GM12878 (cell line): ENCODE data around the gene M1AP.

Experiments used
- ASH2L ChIP-seq: fragments of 300-600, 200-600 bp; sonication (generic); IDR thresholded peaks from 2 replicates; pipeline ENCODE4 v1.6.1; 2017; ENCODE audit warnings: low read depth, mild to moderate bottlenecking, borderline replicate concordance
- CTCF ChIP-seq, 3 experiments: IDR thresholded peaks in 2 of 3; conservative IDR thresholded peaks in 1 of 3; 2 replicates each; pipeline ENCODE4 v1.5.1; 2011; ENCODE audit warnings: low read depth in 3 of 3, low read length in 3 of 3, mild to moderate bottlenecking in 3 of 3, control low read depth in 2 of 3, moderate library complexity in 2 of 3, inconsistent platforms in 1 of 3, mixed read lengths in 1 of 3; ENCODE audit not compliant: control insufficient read depth in 2 of 3, insufficient read depth in 1 of 3; ENCODE audit errors: extremely low read depth in 1 of 3
- EP300 ChIP-seq, 2 experiments: fragments of 150-350 bp in 1 of 2; IDR thresholded peaks; 2 replicates each; pipeline ENCODE4 v1.6.1; 2011 to 2012; ENCODE audit warnings: low read depth in 2 of 2, low read length in 2 of 2, borderline replicate concordance in 1 of 2, improper control_type of control experiment in 1 of 2, inconsistent platforms in 1 of 2; ENCODE audit not compliant: control insufficient read depth in 1 of 2
- IRF5 ChIP-seq: fragments of 450-650 bp; IDR thresholded peaks from 2 replicates; pipeline ENCODE4 v1.6.1; 2017; ENCODE audit warnings: borderline replicate concordance
- POLR2A ChIP-seq: IDR thresholded peaks from 2 replicates; pipeline ENCODE4 v1.6.1; 2011; ENCODE audit warnings: low read depth, mild to moderate bottlenecking, low read length
- POLR2AphosphoS5 ChIP-seq: IDR thresholded peaks from 2 replicates; pipeline ENCODE4 v1.6.1; 2011; ENCODE audit warnings: mild to moderate bottlenecking, low read length, inconsistent platforms
- RAD21 ChIP-seq: IDR thresholded peaks from 2 replicates; pipeline ENCODE4 v1.6.1; 2011; ENCODE audit warnings: mild to moderate bottlenecking, low read depth, low read length, moderate library complexity; ENCODE audit not compliant: insufficient read depth

GRCh38 chr2:74576211-74576862, 71.8 kb downstream of the M1AP start:
- TF ChIP-seq POLR2A (no peak), CTCF (IDR thresholded peaks at IDR 0.05 in 2 of 3, conservative IDR thresholded peaks at IDR 0.05 in 1 of 3; ENCODE audit: control insufficient read depth in 2 of 3, extremely low read depth in 1 of 3, insufficient read depth in 1 of 3, low read depth in 3 of 3, low read length in 3 of 3) (no peak), POLR2AphosphoS5 (no peak), ASH2L (no peak), RAD21 (no peak), EP300 (IDR thresholded peaks at IDR 0.05; ENCODE audit: borderline replicate concordance in 1 of 2, control insufficient read depth in 1 of 2, low read depth in 2 of 2, low read length in 2 of 2) (no peak), IRF5 (no peak)
